Epidermal melanocyte (primary cell): ENCODE data around the gene KRTAP20-3.

Experiments
- DNase-seq: peaks from one replicate; pipeline ENCODE4 v3.0.0; 2011; ENCODE audit warnings: low spot score; ENCODE audit not compliant: insufficient read length

KRTAP20-3 gene

GRCh38 chr21:30642564-30642963, at the start of gene KRTAP20-3:
Gene KRTAP20-3, plus strand, starts transcription at chr21:30642864.
- no peak for DNase-seq

DNA sequence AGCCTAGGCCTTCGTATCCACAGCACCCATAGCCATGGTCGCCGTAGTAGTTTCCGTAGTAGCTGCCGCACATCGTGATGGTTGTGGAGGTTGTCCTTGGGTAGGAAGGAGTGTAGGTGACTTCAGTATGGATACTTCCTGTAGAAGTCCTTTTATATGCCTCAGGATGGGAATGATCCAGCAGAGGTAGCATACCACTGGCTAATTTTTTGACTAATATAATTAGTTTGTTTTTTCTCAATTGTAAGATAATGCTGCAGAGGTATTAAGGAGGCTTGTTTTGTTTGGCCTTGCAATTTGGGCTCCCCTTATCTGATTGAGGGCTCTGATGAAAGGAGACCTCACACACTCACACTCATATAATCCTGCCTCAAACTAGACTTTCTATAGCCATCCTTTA, 43.9 kb upstream of the KRTAP20-3 start, which contains the start of gene KRTAP6-2:
KRTAP6-2 (minus strand) TSS at position 101 of the 400 bp plus-strand sequence; CDS start at position 73, 28 bp downstream.
- no peak for DNase-seq

DNA sequence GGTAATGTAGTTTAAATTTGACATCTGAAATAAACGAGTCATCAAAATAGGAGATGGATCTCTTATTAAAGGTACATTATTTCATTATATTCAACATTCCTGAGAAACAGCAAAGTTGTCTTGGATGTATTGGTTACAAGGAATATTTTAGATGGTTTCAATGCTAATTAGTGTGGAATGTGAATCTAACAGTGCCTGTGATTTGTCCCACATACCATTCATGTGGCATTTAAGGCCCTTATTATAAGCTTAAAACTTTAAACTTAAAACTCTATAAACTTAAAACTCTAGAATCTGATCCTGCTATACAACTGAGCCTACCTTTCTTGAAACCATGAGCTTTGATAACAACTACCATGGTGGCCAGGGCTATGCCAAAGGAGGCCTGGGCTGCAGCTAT, 41.9 kb upstream of the KRTAP20-3 start, which contains the start of gene KRTAP22-1:
KRTAP22-1 (plus strand) TSS at position 301 of the 400 bp plus-strand sequence.
- no peak for DNase-seq

- DNase-seq: no peak
Observed at GRCh38 chr21:30605968-30606367, 36.7 kb upstream of the KRTAP20-3 start.

DNA sequence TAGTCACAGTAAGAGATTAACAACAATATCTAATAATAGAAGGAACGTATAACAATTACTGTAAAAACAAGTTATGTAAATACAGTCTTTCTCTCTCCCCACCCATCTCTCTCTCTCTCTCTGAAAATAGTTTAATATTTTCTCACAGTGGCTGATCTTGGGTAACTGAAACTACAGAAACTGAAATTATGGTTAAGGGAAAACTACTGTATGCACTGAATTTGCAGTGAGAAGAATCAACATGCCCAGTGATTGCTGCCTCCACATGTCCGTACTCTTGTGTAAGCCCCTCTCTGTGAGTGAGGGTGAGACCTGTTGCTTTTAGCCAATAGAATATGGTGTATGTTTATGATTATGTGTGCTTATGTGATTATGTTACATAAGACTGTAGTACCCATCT, 30.5 kb upstream of the KRTAP20-3 start:
- no peak for DNase-seq

- DNase-seq: no peak
Observed at GRCh38 chr21:30613836-30614235, 28.8 kb upstream of the KRTAP20-3 start, which contains the start of gene KRTAP6-1. Gene KRTAP6-1, minus strand, starts transcription at chr21:30613930. Its CDS starts 26 bp downstream, at chr21:30613904.

GRCh38 chr21:30615199-30615598, 27.5 kb upstream of the KRTAP20-3 start:
- no peak for DNase-seq

DNA sequence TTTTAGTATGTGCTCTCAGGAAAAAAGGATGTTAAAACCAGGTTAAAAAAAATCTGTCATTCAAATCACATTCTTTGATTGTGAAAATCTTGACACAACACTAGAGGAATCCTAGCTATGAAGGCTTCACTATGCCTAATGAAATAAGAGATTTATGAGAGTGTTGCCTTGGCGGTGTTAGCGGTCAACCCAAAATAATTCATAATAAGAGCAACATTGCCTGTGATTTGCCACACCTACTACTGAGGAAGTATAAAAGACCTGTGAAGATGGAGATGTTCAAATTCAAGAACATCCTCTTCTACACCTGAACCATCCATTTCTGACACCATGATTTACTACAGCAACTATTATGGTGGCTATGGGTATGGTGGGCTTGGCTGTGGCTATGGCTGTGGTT, 26.5 kb upstream of the KRTAP20-3 start, which contains the start of gene KRTAP20-1:
KRTAP20-1 (plus strand) TSS at position 301 of the 400 bp plus-strand sequence; CDS start at position 331, 30 bp downstream.
- no peak for DNase-seq

DNA sequence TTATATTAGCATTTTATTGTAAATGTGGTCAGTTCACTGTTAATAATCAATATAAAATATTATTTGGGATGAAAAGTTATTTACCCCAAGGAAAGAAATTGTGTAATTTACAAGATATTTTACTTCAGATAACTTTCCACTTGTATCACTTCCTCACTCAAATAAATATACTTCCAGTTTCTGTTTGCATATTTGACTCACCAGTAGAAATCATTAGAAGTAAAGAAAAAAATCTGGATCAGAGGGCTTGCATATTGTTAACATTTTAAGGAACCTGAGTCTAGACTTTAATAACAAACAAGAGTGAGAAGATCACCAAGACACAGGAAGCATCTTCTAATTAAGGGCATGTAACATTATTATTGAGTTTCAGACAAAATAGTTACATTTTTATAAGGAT, 22.6 kb upstream of the KRTAP20-3 start:
- DNase-seq: no peak

GRCh38 chr21:30620522-30620921, 22.1 kb upstream of the KRTAP20-3 start, which contains the start of gene KRTAP20-4:
Gene KRTAP20-4, plus strand, starts transcription at chr21:30620627.
- DNase-seq: no peak

- no peak for DNase-seq
Observed at GRCh38 chr21:30623362-30623761, 19.3 kb upstream of the KRTAP20-3 start.

DNA sequence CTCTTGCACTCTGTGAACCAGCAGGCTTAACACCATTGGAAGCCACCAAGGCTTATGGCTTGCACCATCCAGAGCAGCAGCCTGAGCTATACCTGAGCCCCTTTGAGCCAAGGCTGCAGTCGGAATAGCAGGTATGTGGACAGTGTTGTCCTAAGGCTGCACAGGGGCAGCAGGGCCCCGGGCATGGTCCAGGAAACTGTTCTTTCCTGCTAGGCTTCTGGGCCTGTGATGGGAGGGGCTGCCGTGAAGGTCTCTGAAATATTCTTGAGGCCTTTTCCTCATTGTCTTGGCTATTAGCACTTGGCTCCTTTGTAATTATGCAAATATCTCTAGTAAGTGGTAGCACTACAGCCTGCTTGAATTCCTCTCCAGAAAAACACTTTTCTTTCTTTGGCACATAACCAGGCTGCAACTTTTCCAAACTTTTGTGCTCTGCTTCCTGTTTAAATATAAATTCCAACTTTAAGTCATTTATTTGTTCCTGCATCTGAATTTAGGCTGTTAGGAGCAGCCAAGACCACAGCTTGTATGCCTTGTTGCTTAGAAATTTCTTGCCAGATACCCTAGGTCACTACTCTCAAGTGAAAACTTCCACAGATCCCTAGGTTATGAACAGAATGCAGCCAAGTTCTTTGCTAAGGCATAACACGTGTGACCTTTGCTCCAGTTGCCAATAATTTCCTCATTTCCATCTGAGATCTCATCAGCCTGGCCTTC, 17.1 kb upstream of the KRTAP20-3 start:
- DNase-seq: no peak

DNA sequence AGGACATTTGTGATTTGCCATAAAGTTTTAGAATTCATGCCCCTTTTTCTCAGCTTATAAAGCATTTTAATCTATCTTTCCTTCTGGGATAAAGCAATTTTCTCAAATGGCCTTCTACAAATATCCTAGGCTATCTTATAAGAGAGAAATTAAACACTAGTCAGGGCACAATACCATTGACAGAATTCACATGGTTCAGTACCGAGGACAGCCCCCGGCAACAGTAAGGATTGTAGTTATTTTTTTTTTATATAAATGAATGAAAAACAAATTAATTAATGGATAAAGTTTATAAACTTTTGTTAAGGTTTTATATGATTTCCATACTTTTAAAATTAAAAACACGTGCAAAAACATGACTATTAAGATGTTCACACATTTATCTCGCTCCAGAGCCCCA, 14.6 kb upstream of the KRTAP20-3 start:
- DNase-seq: no peak

- DNase-seq: no peak
Observed at GRCh38 chr21:30629200-30629599, 13.5 kb upstream of the KRTAP20-3 start.

GRCh38 chr21:30634906-30635305, 7.8 kb upstream of the KRTAP20-3 start, which contains the start of gene KRTAP20-2:
Gene KRTAP20-2, plus strand, starts transcription at chr21:30635206. Its CDS starts 58 bp downstream, at chr21:30635264.
- DNase-seq: no peak

DNA sequence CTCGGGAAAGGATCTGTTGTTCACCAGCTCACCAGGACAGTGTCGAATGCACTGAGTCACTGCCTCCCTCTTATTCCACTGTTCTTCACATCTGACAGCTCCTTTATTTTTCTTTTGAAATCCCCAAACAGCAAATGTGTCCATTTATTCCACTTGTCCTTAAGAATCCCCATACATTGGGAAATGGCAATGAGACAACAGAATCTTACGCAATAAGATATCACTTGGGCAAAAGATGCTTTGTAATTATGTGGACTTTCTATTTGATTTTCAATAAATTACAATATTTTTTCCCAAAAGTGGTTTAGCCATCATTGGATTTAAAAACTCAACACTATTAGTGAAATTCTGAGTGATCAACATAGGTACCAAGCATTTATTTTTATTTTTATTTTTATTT, 4.0 kb upstream of the KRTAP20-3 start:
- DNase-seq: no peak

- no peak for DNase-seq
Observed at GRCh38 chr21:30646904-30647414, 4.3 kb downstream of the KRTAP20-3 start.

- no peak for DNase-seq
Observed at GRCh38 chr21:30652891-30653290, 10.2 kb downstream of the KRTAP20-3 start.

DNA sequence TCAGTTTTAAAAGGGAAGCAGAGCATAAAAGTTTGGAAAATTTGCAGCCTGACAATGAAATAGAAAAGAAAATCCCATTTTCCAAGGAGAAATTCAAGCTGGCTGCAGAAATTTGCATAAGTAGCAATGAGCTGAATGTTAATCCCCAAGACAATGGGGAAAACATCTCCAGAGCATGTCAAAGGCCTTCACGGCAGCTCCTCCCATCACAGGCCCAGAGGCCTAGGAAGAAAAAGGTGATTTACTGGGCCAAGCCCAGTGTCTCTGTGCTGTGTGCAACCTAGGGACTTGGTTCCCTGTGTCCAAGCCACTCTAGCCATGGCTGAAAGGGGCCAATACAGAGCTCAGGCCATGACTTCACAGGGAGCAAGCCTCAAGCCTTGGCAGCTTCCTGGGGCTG, 26.1 kb downstream of the KRTAP20-3 start:
- no peak for DNase-seq

GRCh38 chr21:30672985-30673650, 30.5 kb downstream of the KRTAP20-3 start:
- DNase-seq: no peak

DNA sequence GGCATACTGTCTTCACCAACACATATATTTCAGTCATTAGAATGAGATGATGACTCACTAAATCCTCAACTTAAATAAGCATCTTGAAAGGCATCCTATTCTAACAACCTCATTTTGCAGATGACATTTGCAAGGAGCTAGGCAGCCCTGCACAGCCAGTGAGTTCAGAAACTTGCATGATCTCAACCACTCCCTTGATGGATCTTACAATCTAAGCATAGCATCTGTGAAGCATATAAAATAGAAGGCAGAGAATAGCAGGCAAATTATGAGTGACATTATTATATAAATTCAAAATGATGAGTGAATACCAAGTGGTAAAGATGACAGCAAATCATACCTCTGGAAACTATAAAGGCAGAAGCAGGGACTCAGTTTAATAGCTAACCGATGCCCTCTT, 31.6 kb downstream of the KRTAP20-3 start:
- DNase-seq: no peak

DNA sequence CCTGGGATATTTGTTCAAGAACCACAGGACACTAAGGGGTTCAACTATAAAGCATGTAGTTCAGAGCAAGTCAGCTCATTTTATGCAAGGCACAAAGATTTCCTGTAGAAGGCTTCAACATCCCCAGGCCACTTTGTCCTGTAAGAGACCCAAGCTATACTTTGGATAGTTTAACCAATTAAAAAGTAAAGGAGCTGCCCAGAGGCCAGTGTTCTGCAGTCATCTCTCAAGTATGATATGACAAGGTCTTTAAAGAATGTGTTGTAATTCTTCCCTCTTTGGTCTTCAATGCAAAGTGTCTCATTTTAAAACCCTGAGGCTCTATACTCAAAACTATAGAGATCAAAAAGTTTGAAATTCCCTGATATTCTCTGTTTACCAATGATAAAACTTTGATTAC, 34.1 kb downstream of the KRTAP20-3 start:
- no peak for DNase-seq
